Esophagus muscularis mucosa (tissue), 3 donors: ENCODE measurements around the gene AGL.
"Not testable (repeated sequence)": the region's sequence is repeated elsewhere in the genome, so short reads cannot be mapped to it uniquely, and the experiment has no call there.

ENCODE experiments used
- POLR2A ChIP-seq: fragments of 450-650 bp; IDR thresholded peaks from one replicate; pipeline ENCODE4 v1.6.1; 2017; ENCODE audit warnings: antibody characterized with exemption, moderate library complexity, mild to moderate bottlenecking, low read depth
- POLR2AphosphoS5 ChIP-seq, 2 donors: sonication (generic); formaldehyde crosslinking; IDR thresholded peaks; one replicate each; pipeline ENCODE4 v1.6.1; 2017; ENCODE audit warnings: antibody characterized with exemption in 2 of 2
- TF ChIP-seq, protein P1 (sequence below), 3 experiments: fragments of 200-600 bp in 2 of 3; fragments of 450-650 bp in 1 of 3; sonication (generic) in 2 of 3; IDR thresholded peaks; one replicate each; pipeline ENCODE4 v1.5.1; 2017 to 2019; ENCODE audit warnings: antibody characterized with exemption in 3 of 3, mild to moderate bottlenecking in 2 of 3, moderate library complexity in 1 of 3

DNA sequence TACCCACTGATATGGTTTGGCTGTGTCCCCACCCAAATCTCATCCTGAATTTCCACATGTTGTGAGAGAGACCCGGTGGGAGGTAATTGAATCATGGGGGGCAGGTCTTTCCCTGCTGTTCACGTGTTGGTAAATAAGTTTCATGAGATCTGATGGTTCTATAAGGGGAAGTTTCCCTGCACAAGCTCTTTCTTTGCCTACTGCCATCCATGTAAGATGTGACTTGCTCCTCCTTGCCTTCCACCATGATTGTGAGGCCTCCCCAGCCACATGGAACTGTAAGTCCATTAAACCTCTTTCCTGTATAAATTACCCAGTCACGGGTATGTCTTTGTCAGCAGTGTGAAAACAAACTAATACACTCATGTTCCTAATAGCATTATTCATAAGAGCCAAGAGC lies 9.8 kb upstream of the AGL start:
- TF ChIP-seq POLR2AphosphoS5 (IDR thresholded peaks at IDR 0.05); POLR2A: not testable (repeated sequence)
- TF ChIP-seq, protein P1, sequence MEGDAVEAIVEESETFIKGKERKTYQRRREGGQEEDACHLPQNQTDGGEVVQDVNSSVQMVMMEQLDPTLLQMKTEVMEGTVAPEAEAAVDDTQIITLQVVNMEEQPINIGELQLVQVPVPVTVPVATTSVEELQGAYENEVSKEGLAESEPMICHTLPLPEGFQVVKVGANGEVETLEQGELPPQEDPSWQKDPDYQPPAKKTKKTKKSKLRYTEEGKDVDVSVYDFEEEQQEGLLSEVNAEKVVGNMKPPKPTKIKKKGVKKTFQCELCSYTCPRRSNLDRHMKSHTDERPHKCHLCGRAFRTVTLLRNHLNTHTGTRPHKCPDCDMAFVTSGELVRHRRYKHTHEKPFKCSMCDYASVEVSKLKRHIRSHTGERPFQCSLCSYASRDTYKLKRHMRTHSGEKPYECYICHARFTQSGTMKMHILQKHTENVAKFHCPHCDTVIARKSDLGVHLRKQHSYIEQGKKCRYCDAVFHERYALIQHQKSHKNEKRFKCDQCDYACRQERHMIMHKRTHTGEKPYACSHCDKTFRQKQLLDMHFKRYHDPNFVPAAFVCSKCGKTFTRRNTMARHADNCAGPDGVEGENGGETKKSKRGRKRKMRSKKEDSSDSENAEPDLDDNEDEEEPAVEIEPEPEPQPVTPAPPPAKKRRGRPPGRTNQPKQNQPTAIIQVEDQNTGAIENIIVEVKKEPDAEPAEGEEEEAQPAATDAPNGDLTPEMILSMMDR (IDR thresholded peaks at IDR 0.05), result not testable (repeated sequence)
